Aortic smooth muscle cell (primary cell): ENCODE results near the gene RPGRIP1L. TPM values are rescaled to one million over a fixed set of nuclear protein-coding genes. Genes with fewer than 3 reads are reported as not detected.

Experiments used
- total RNA-seq: library from RNA; depleted of rRNA; stranded (reverse); fragments of >200 nt; gene quantifications from 2 replicates; pipeline ENCODE4 v1.2.3, GENCODE V29; 2014

RPGRIP1L gene
- total RNA-seq = 10.8 TPM in 2 replicates

DNA sequence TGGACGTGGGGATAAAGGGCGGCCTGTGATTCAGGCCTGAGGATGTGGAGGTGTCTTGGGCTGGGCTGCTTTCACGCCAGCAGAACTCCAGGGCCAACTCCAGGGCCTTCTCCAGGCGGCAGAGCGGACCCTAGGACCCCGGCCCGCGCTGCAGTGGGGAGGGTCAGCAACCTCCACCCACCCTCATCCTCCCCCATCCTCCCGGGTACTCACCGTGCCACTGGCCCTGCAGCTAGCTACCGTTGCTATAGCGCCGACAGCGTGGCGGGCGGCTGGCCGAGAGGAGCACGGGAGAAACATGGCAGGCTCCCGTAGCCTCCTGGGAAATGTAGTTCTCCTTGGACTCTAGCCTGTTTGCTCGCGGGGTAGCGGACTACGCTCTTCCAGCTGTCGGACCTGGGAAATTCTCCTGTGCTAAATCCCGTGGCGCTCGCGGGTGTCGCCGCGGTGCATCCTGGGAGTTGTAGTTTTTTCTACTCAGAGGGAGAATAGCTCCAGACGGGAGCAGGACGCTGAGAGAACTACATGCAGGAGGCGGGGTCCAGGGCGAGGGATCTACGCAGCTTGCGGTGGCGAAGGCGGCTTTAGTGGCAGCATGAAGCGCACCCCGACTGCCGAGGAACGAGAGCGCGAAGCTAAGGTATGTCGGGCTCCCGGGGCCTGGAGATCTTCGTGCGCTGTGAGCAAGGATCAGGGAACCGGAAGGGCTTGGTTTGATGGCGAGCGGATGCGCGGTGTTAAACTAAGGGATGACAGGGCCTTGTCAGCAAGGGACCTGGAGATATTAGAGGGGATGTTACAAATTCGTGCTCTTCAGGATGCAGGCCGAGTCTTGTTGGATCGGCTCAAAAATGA is at the start of gene RPGRIP1L, which contains the start of gene FTO:
TSS of gene RPGRIP1L (minus strand) at position 270 of the 855 bp plus-strand sequence. CDS start 3,136 bp downstream, outside the sequence.
TSS of gene FTO (plus strand) at position 567 of the 855 bp plus-strand sequence.

Other genes starting within 250 kb of the RPGRIP1L start
- gene AKTIP, start 200.7 kb downstream of the RPGRIP1L start, total RNA-seq = 24.4 and 28.0 TPM in 2 replicates
- gene FTO, start 297 bp upstream of the RPGRIP1L start, total RNA-seq = 85.3 and 95.9 TPM in 2 replicates